Keratinocyte (primary cell): ENCODE measurements around the gene KRT23. TPM values are rescaled to one million over a fixed set of nuclear protein-coding genes. Genes with fewer than 3 reads are reported as not detected.

Experiments used
- DNase-seq: peaks from one replicate; pipeline ENCODE4 v3.0.0-alpha.2; 2011; ENCODE audit warnings: low read depth, missing footprints, low spot score
- FAIRE-seq: peaks from 2 replicates; lab custom pipeline; 2011; peaks lifted over from hg19 to GRCh38; lab: Jason Lieb, UNC
- H2AFZ ChIP-seq: 2 replicates; pipeline ENCODE4 v1.6.0; 2012; ENCODE audit warnings: low read length, control low read depth, inconsistent platforms; ENCODE audit not compliant: control insufficient read depth
- H3K27ac ChIP-seq: 2 replicates; pipeline ENCODE4 v1.5.1; 2011; ENCODE audit warnings: low read length; ENCODE audit not compliant: control insufficient read depth, insufficient read depth
- H3K27me3 ChIP-seq: 3 replicates; pipeline ENCODE4 v1.6.0; 2011; ENCODE audit warnings: low read length; ENCODE audit not compliant: control insufficient read depth, insufficient read depth; ENCODE audit errors: extremely low read depth
- H3K36me3 ChIP-seq, 2 experiments: 2 replicates in 1 of 2; 3 replicates in 1 of 2; pipeline ENCODE4 v1.5.1; 2011; ENCODE audit warnings: low read length in 2 of 2, mild to moderate bottlenecking in 1 of 2; ENCODE audit not compliant: control insufficient read depth in 2 of 2, insufficient read depth in 2 of 2; ENCODE audit errors: extremely low read depth in 1 of 2
- H3K4me1 ChIP-seq: 3 replicates; pipeline ENCODE4 v1.5.1; 2011; ENCODE audit warnings: low read length; ENCODE audit not compliant: control insufficient read depth, insufficient read depth; ENCODE audit errors: extremely low read depth
- H3K4me2 ChIP-seq: 3 replicates; pipeline ENCODE4 v1.6.0; 2011; ENCODE audit warnings: low read depth, low read length; ENCODE audit not compliant: control insufficient read depth, insufficient read depth; ENCODE audit errors: extremely low read depth
- H3K4me3 ChIP-seq, 3 experiments: fragments of 200-600 bp in 1 of 3; sonication (generic) in 1 of 3; 2 replicates in 2 of 3; 3 replicates in 1 of 3; pipeline ENCODE4 v1.5.1; 2011 to 2016; ENCODE audit warnings: low read length in 3 of 3, mild to moderate bottlenecking in 3 of 3, control low read depth in 2 of 3, inconsistent platforms in 1 of 3, low read depth in 1 of 3, mixed read lengths in 1 of 3, mixed run types in 1 of 3, moderate library complexity in 1 of 3; ENCODE audit not compliant: control insufficient read depth in 2 of 3, insufficient read depth in 2 of 3; ENCODE audit errors: extremely low read depth in 1 of 3
- H3K79me2 ChIP-seq: 2 replicates; pipeline ENCODE4 v1.6.0; 2012; ENCODE audit warnings: low read length; ENCODE audit not compliant: control insufficient read depth, insufficient read depth
- H3K9ac ChIP-seq: 3 replicates; pipeline ENCODE4 v1.6.0; 2011; ENCODE audit warnings: low read length; ENCODE audit not compliant: control insufficient read depth, insufficient read depth; ENCODE audit errors: extremely low read depth
- H3K9me1 ChIP-seq: 3 replicates; pipeline ENCODE4 v1.6.0; 2011; ENCODE audit warnings: low read length; ENCODE audit not compliant: control insufficient read depth, insufficient read depth; ENCODE audit errors: extremely low read depth
- H3K9me3 ChIP-seq: 2 replicates; pipeline ENCODE4 v1.5.1; 2012; ENCODE audit warnings: low read depth, low read length; ENCODE audit not compliant: control insufficient read depth
- H4K20me1 ChIP-seq: 3 replicates; pipeline ENCODE4 v1.6.0; 2011; ENCODE audit warnings: low read length; ENCODE audit not compliant: control insufficient read depth, insufficient read depth; ENCODE audit errors: extremely low read depth
- CTCF ChIP-seq, 3 experiments: IDR thresholded peaks in 1 of 3; conservative IDR thresholded peaks in 1 of 3; optimal IDR thresholded peaks in 1 of 3; 2 replicates in 2 of 3; 3 replicates in 1 of 3; pipeline versions ENCODE3 to v1.5.1; 2011; ENCODE audit warnings: low read length in 3 of 3, mild to moderate bottlenecking in 3 of 3, moderate library complexity in 2 of 3, control low read depth in 1 of 3, inconsistent platforms in 1 of 3; ENCODE audit not compliant: insufficient read depth in 2 of 3; ENCODE audit errors: extremely low read depth in 1 of 3
- EZH2 ChIP-seq: IDR thresholded peaks from one replicate; pipeline ENCODE4 v1.6.1; 2012; ENCODE audit warnings: inconsistent platforms, mild to moderate bottlenecking, low read length, moderate library complexity
- dilution Hi-C: fragments of 300-500 bp; cut with MboI; formaldehyde crosslinking; loops from one replicate; pipeline ENCODE4 v1.7.0; 2020; ENCODE audit warnings: low sequenced_read_pairs; ENCODE audit not compliant: extremely low pct_ligation_motif_present
- polyA plus RNA-seq, 5 experiments: library from polyadenylated mRNA; depleted of rRNA in 3 of 5; stranded (reverse) in 3 of 5; stranded (forward) in 1 of 5; unstranded in 1 of 5; fragments of >200 nt; gene quantifications; 1 replicate in 1 of 5; 2 replicates in 3 of 5; 3 replicates in 1 of 5; pipeline versions ENCODE4 v1.2.1 to v1.2.3, GENCODE V29; 2011 to 2012; ENCODE audit warnings: missing spikeins in 2 of 5, low read depth in 1 of 5, low replicate concordance in 1 of 5

KRT23 gene
- polyA plus RNA-seq, 1 donor (not counting 4 experiments of a cell fraction or from before 2014, with no cell fraction given): 8.2 TPM

DNA sequence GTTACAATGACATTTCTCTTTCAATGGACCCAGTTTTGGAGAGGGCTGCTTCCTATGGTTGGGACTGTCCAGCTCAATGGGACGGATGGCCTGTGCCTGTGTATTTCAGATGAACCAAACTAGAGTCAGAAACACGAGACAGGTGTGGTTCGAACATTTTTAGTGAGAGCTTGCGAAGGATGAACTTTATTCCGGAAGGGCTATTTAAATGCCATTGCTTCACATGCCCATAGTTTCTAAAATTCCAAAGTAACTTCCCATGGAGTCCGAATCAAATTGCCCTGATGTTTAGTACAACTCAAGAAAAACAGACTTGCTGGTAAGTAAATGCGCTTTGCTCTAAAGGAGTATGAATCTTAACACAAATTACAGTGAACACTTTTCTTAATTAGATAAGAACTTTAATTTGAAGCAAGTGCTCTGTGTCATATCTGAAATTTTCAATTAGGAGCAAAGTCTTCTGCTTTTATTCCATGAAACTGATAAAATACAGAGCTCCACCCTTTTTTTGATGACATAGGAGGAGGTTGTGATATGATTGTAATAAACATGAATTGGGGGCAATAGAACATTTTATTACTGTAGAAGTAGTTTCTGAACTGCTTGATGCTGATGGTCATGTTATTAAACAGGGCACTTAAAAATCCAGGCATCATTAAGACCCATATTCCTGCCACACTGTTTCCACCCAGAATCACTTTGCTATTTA lies 53.7 kb downstream of the KRT23 start:
- H3K27me3 ChIP-seq: no peaks in the 10 kb centered on the region
- H3K9me3 ChIP-seq: no peaks in the 10 kb centered on the region
- dilution Hi-C loops: no loop called here
- no peak overlapping the region for H3K9ac ChIP-seq
- no peak for FAIRE-seq
- TF ChIP-seq CTCF (optimal IDR thresholded peaks at IDR 0.05 in 1 of 3, IDR thresholded peaks at IDR 0.05 in 1 of 3, conservative IDR thresholded peaks at IDR 0.05 in 1 of 3; ENCODE audit: extremely low read depth in 1 of 3, insufficient read depth in 2 of 3, low read length in 3 of 3) (no peak), EZH2 (no peak)
- H4K20me1 ChIP-seq: no peaks in the 10 kb centered on the region
- DNase-seq: no peak
- no peaks in the 10 kb centered on the region for H3K9me1 ChIP-seq
- H3K4me3 ChIP-seq: no peak overlapping the region
- H2AFZ ChIP-seq: no peak overlapping the region
- H3K4me2 ChIP-seq: no peak overlapping the region
- no peaks in the 10 kb centered on the region for H3K36me3 ChIP-seq
- no peaks in the 10 kb centered on the region for H3K79me2 ChIP-seq
- H3K27ac ChIP-seq: no peak overlapping the region
- no peaks in the 10 kb centered on the region for H3K4me1 ChIP-seq

GRCh38 chr17:40883031-40883430 lies 54.4 kb downstream of the KRT23 start:
- Histone ChIP-seq H3K4me3 (no peak overlapping the region), H3K9ac (no peak overlapping the region), H3K4me1 (no peaks in the 10 kb centered on the region), H3K27me3 (no peaks in the 10 kb centered on the region), H3K27ac (no peak overlapping the region), H3K4me2 (no peak overlapping the region), H2AFZ (no peak overlapping the region), H3K9me1 (no peaks in the 10 kb centered on the region), H3K9me3 (no peaks in the 10 kb centered on the region), H3K36me3 (no peaks in the 10 kb centered on the region), H4K20me1 (no peaks in the 10 kb centered on the region), H3K79me2 (no peaks in the 10 kb centered on the region)
- TF ChIP-seq EZH2 (no peak), CTCF (optimal IDR thresholded peaks at IDR 0.05 in 1 of 3, IDR thresholded peaks at IDR 0.05 in 1 of 3, conservative IDR thresholded peaks at IDR 0.05 in 1 of 3; ENCODE audit: extremely low read depth in 1 of 3, insufficient read depth in 2 of 3, low read length in 3 of 3) (no peak)
- FAIRE-seq: no peak
- dilution Hi-C loops: no loop called here
- no peak for DNase-seq
